GM19328 (cell line): ENCODE data around the gene NR4A1.

ENCODE experiments used
- ATAC-seq: cut with Tn5 transposase; IDR thresholded peaks from one replicate; pipeline ENCODE4 v1.9.1; 2021; ENCODE audit warnings: mild to moderate bottlenecking, moderate library complexity; ENCODE audit not compliant: unreplicated experiment

Gene NR4A1

DNA sequence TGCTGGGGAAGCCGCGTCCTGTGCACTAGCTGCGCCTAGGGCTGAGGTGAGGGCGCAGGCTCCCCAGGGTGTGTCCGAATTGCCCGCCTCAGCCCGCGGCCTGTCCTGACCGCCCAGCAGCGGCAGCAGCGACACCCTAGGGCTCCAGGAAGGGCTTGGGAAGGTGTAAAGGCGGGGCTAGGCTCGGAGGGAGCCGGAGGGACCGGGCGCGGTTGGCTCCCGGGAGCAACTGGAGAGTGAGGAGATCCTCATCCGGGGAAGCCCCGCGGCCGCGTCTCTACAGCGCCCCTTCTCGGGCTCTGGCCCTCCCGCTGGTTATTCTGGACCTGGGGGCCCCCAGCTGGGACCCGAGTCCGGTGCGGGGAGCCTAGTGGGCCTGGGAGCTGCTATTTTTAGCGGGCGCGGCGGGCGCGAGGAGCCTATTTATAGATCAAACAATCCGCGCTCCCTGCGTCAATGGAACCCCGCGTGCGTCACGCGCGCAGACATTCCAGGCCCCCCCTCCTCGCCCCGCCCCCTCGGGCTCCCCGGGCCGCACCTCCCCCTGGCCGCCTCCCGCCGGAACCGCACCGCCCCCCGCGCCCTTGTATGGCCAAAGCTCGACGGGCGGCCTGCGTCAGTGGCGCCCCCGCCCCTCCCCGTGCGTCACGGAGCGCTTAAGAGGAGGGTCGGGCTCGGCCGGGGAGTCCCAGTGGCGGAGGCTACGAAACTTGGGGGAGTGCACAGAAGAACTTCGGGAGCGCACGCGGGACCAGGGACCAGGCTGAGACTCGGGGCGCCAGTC, at the start of gene NR4A1:
Gene NR4A1, plus strand, starts transcription at position 685 of the 784 bp plus-strand sequence. CDS start 2,887 bp downstream, outside the sequence.
- ATAC-seq = peak; percentile 86

DNA sequence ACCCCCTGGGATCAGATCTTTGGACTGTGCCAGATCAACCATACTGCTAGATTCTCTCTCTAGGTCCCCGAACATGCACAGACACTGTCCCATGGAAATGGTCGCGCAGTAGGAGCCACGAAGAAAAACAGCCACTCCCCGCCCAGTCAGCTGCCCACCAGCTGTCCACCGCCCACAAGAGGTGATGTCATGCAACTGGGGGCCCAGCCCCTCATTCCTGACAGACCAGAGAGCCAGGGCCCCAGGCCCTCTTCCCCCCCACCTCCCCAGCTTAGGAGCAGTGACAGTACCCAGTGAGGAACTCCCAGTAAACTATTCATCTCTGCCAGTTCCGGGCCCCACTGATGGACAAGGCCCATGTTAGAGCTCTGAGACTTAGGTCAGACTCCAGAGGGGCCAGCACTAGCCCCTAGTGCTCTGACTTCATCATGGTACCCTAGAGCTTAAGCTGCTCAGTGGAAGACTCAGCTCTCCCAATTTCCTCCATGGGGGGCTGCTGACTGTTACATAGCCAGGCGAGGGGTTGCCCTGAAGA, 48.2 kb upstream of the NR4A1 start:
- no peak for ATAC-seq

DNA sequence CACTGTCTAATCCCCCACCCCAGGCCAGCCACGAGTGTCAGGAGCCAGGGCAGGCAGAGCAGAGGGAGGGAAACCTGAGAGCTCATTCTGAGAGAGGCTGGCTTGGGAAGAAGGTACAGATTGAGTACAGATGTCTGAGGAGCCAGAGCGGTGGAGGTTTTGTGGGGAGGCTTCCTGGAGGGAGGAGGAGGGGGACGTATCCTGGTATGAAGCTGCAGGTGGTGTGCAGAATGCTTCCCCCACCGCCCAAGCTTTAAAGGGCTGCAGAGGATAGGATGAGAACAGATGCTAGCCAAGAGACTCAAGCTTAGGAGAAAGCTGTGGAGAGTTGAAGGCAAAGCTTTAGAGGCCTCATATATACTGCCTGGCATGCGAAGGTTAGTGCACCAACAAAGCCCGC, 47.7 kb upstream of the NR4A1 start:
- ATAC-seq = no peak

DNA sequence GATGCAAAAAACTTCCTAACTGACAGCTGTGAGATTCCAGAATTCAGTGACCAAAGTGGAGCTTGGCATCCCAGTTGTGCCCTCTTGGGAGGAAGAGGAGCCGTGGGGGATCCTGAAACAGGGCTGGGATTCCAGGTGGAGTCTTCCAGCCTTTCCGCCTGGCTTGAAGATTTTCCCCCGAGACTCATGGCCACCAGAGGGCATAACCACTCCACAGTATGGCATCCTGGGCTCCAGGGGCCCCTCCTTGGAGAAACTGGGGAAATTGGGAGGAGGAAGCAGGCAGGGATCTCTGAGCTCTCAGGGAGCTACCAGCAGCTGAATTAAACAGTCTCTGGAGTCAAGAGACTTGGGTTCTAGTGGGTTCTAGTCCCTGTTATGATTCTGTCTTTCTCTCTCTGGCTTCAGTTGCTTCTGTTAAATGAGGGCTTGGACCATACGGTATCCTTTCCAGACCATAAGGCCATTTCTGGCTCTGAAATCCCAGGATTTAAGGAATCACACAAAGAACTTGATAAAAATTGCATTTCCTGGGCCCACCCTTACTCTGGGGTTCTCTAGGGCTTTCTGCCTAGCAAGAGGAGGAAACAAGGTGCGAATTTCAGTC, 47.1 kb upstream of the NR4A1 start:
- ATAC-seq = no peak

GRCh38 chr12:52005218-52005902, 45.9 kb upstream of the NR4A1 start:
- no peak for ATAC-seq

DNA sequence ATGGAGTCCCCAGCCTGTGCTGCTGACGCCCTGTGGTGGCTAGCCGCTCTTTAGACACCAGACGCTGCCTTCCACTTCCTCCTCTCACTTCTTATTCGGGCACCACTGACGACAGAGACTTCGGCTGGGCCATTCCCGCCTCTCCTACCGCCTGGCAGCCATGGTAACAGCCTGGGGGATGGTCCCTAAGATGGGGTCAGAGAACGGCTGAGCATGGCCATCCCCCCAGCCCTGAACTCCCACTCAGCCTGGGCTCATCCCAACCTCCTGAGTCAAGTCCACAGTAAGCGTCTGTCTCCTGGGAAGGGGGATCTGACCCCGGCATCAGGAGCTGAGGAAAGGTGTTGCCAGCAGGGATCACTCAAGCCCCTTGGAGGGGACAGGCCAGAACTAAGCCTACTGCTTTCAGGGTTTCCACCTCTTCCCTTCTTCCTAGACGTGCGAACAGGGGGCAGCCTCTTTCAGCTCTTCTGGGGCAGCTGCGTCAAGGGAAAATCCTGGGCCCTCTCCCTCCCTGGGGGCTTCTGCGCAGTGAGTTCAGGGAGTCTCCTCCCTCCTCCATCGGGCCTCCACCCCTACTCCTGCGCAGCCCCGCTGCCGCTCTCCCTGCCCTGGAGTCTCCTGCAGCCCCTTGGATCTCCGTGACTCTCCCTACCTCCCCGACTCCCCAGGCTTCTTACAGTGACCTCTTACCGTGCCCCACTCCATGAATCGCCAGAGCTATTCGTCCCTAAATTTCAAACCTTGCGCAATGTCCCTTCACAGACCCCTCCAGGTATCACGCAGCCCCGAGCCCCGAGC, 45.1 kb upstream of the NR4A1 start:
- ATAC-seq = no peak

- ATAC-seq = no peak
Measured at GRCh38 chr12:52006726-52007157, 44.5 kb upstream of the NR4A1 start, which contains the start of gene TAMALIN. Gene TAMALIN, plus strand, starts transcription at chr12:52006946. Its CDS starts 74 bp downstream, at chr12:52007020.

DNA sequence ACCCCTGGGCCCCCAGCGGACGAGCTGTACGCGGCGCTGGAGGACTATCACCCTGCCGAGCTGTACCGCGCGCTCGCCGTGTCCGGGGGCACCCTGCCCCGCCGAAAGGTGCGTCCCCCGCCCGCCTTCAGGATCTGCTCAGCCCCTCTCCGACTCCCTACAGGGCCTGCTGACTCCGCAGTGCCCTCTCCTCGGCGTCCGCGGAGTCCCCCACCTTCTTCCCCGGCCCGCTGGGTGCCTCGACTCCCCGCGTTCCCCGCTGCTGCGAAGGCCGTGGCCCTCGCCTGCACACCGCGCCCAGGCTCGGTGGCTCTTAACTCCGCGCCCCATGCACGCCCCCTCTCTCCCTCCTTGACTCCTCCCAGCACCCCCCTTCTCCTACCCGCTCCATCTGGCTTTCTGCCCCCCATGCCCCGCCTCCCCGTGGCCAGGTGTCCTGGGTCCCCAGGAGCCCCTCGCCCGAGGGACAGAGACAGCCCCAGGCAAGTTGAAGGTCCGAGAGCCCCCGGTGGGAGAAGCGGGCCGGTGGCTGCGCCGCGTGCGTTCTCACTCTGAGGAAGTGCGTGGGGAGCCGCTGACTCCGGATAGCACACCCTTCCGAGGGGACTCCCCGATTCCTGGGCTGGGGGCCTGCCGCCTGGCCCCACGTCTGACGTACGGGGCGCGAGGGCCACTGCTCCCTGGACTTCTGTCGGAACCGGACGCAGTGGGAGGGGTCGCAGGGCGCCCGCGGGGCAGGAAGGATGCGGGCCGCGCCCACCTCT, 43.9 kb upstream of the NR4A1 start:
- no peak for ATAC-seq

DNA sequence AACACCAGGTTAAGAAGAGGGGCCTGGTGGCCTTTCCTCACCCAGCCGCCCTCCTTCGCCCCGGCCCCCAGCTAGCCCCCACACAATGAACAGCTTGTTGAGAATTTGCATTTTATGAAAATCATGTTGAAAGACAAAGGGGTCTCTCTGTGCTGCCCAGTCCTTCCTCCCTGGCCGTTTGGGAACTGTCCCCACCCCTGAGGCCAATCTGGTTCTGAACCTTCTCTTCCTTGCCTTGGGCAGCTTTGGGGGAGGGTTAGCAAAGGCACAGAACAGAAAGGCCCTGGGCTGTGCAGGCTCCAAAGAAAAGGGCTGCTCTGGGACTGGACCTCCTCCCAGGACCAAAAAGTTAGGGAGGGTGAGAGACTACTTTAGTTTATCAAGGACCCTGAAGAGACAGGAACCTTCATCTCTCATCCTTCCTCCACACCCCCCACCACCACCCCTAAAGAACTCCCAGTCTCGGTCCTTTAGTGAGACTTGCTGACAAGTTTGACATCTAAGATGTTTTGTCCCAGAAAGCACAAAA, 43.2 kb upstream of the NR4A1 start:
- no peak for ATAC-seq

DNA sequence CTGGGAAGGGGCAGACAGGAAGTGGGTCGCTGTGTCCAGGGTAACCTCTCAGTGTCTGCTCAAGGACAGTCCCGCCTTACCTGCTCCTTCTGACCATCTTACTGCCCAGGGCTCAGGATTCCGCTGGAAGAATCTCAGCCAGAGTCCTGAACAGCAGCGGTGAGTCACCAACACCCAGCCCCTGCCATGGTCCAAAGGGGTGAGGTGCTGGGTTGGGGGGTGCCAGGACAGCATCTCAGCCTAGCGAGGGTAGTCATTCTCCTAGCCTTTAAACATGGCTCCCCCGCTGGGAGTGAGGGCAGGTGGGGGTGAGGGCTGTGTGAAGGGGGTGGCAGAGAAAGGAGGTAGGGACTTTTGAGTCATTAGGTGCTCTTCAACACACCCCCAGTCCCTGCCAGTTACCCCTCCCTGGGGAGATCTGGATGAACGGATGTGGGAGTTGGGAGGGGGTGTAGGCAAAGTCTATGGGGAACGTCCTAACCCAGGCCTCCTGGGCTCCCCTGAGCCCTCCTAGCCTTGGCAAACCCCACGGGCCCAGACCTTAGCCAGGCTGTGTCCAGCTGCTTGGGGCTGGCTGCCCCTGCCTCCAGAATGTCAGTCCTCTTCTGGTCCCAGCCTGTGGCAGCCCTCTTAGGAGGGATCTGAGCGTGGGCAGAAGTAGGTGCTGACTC, 42.0 kb upstream of the NR4A1 start:
- ATAC-seq = no peak

GRCh38 chr12:52010152-52010622, 41.1 kb upstream of the NR4A1 start:
- no peak for ATAC-seq

- no peak for ATAC-seq
Measured at GRCh38 chr12:52010692-52011601, 40.3 kb upstream of the NR4A1 start.

GRCh38 chr12:52011602-52012214, 39.5 kb upstream of the NR4A1 start:
- ATAC-seq = no peak

DNA sequence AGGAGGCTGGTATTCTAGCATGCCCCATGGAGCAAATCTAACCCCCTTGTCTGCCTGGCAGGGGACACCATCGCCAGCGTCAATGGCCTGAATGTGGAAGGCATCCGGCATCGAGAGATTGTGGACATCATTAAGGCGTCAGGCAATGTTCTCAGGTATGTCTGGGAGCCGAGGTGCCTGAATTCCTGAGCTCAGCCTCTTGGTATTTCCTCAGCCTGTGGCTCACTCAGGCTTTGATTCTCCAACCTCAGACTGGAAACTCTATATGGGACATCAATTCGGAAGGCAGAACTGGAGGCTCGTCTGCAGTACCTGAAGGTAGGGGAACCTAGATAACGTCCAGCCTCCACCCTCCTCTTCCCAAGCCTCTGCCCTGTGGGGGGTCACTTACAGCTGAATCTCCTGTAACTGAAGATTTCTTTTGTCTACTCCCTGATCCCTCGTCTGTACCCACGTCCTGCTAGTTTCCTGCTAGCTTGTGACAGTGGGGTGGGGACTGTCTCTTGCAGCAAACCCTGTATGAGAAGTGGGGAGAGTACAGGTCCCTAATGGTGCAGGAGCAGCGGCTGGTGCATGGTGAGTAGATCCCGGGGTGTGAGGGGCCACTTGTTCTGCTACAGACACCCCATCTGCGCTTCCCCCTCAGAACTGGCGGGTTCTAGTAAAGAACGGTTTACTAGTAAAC, 37.5 kb upstream of the NR4A1 start:
- ATAC-seq = no peak

GRCh38 chr12:52014567-52015530, 36.4 kb upstream of the NR4A1 start:
- no peak for ATAC-seq

DNA sequence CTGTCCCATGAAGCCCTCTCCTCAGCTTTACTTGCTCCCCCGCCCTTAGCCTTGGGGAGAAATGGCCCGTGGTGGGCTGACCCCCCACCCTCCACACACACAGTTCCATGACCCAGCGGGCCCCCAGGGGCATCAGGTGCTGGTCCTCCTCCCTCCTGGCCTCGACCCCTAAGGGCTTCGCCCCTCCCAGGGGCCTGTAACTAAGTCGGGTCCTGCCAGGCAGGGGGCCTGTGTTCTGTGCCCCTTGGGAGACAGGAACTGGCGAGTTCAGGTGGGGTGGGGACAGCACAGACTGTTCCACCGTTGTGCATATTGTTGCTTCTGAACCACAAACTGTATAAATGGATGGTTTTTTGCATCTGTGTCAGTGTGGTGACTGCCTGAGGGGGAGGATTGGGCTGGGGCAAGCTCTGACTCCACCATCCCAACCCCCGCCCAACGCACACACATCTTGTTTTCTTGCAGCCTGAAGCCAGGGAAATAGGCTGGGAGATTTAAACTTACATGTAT, 35.7 kb upstream of the NR4A1 start:
- no peak for ATAC-seq
